ENCODE data around the gene HCN2. TPM values are rescaled to one million over a fixed set of nuclear protein-coding genes. Genes with fewer than 3 reads are reported as not detected.

Gene HCN2
- total RNA-seq, 1 experiment from 2014 or later = not detected

DNA sequence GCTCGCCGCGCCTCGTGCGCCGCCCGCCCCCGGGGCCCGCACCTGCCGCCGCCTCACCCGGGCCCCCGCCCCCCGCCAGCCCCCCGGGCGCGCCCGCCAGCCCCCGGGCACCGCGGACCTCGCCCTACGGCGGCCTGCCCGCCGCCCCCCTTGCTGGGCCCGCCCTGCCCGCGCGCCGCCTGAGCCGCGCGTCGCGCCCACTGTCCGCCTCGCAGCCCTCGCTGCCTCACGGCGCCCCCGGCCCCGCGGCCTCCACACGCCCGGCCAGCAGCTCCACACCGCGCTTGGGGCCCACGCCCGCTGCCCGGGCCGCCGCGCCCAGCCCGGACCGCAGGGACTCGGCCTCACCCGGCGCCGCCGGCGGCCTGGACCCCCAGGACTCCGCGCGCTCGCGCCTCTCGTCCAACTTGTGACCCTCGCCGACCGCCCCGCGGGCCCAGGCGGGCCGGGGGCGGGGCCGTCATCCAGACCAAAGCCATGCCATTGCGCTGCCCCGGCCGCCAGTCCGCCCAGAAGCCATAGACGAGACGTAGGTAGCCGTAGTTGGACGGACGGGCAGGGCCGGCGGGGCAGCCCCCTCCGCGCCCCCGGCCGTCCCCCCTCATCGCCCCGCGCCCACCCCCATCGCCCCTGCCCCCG, 26.5 kb downstream of the HCN2 start:
- Histone ChIP-seq H3K4me3 (ENCODE audit: low read length) (no peak overlapping the region), H3K4me2 (ENCODE audit: low read depth, low read length, poor library complexity, severe bottlenecking) (no peak overlapping the region), H3K27ac (ENCODE audit: low read length) (no peak overlapping the region), H3K9me2 (replicated peaks; ENCODE audit: insufficient read depth, low read length) (no peaks in the 10 kb centered on the region), H2AFZ (ENCODE audit: low read length) (no peak overlapping the region), H4K20me1 (ENCODE audit: insufficient read depth, low read depth, low read length) (no peaks in the 10 kb centered on the region), H3K27me3 (ENCODE audit: low read length) (no peaks in the 10 kb centered on the region), H3K79me2 (ENCODE audit: low read length) (no peaks in the 10 kb centered on the region), H3K9me3 (ENCODE audit: low read length) (no peaks in the 10 kb centered on the region), H3K9ac (ENCODE audit: low read length) (no peak overlapping the region), H3K36me3 (ENCODE audit: insufficient read depth, low read length) (no peaks in the 10 kb centered on the region; the same call in 1 of the 2 replicates), H3K4me1 (ENCODE audit: low read length) (peaks cover 5% of the 10 kb centered on the region)
- no peak for DNase-seq

DNA sequence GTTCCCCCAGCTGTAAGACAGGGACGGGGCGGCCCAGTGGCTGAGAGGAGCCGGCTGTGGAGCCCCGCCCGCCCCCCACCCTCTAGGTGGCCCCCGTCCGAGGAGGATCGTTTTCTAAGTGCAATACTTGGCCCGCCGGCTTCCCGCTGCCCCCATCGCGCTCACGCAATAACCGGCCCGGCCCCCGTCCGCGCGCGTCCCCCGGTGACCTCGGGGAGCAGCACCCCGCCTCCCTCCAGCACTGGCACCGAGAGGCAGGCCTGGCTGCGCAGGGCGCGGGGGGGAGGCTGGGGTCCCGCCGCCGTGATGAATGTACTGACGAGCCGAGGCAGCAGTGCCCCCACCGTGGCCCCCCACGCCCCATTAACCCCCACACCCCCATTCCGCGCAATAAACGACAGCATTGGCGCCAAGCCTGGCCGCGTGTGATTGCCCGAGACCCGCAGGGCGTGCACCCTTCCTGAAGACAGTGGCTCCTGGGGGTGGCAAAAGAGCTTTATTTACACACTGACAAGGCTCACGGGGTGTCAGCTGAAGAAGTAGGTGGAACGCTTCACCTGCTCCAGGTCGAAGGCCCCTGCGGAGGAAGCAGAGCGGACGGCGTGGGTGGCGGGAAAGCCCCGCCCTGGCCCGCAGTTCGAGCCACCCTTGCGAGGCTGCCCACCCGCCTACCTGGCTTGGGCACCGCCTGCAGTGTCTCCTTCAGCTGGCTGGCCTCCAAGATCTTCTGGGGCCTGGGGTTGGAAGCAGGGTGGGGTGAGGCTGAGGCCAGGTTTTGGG, 27.3 kb downstream of the HCN2 start:
- no peak overlapping the region for H3K9ac ChIP-seq (ENCODE audit: low read length)
- H3K4me2 ChIP-seq (ENCODE audit: low read depth, low read length, poor library complexity, severe bottlenecking) = no peak overlapping the region
- H3K27me3 ChIP-seq (ENCODE audit: low read length) = no peaks in the 10 kb centered on the region
- no peak overlapping the region for H3K4me3 ChIP-seq (ENCODE audit: low read length)
- H4K20me1 ChIP-seq (ENCODE audit: insufficient read depth, low read depth, low read length) = no peaks in the 10 kb centered on the region
- peaks cover 3% of the 10 kb centered on the region; the same call in 1 of the 2 replicates for H3K36me3 ChIP-seq (ENCODE audit: insufficient read depth, low read length)
- H2AFZ ChIP-seq (ENCODE audit: low read length) = no peak overlapping the region
- H3K79me2 ChIP-seq (ENCODE audit: low read length) = no peaks in the 10 kb centered on the region
- H3K4me1 ChIP-seq (ENCODE audit: low read length) = no peaks in the 10 kb centered on the region
- H3K9me2 ChIP-seq (replicated peaks; ENCODE audit: insufficient read depth, low read length) = no peaks in the 10 kb centered on the region
- H3K9me3 ChIP-seq (ENCODE audit: low read length) = no peaks in the 10 kb centered on the region
- no peak for DNase-seq
- no peak overlapping the region for H3K27ac ChIP-seq (ENCODE audit: low read length)

DNA sequence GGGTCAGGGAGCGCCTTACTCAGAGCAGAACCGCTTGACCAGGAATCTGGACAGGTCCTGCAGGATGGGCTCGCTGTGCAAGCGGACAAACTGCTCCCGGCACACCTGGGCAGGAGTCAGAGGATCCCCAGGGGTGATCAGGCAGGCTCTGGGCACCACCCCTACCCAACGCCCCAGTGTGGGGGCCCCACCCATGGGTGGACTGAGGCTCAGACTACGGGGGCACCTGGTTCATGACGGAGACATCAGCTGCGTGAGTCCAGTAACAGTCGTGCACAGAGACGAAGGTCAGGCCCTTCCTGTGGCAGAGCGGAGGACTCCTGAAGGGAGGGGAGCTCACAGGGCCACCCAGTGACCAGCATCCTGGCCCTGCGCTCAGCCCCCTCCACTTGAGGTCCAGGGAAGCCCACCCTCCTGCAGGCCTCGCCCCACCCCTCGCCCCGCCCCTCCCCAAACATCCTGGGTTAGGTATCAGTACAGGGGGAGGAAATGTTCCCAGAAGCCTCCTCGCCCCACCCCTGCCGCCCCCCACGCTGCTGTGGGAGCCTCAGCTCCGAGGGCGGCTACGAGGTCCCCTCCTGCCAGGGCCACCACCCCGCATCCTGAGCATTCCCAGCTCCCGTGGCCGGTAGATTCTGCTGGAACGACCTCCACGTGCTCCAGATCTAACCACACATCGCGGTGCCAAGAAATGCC, 28.0 kb downstream of the HCN2 start:
- no peaks in the 10 kb centered on the region for H3K9me3 ChIP-seq (ENCODE audit: low read length)

DNA sequence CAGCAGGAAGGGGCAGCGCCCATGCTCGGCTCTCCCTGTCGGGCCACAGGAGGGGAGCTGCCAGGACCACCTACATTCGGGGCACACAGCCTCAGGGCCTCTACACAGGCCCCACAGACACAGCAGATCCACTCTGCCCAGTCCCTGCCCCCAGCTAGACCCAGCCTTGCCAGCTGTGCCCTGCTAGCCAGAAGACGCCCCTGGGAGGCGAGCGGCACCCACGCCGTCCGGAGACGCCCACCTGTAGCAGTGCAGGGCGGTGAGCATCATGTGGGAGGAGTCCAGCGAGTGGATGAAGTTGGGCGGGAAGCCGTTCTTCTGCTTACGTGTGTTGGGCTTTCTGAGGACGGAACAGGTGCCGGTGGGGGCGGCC, 28.6 kb downstream of the HCN2 start:
- Histone ChIP-seq H3K4me3 (ENCODE audit: low read length) (no peak overlapping the region), H3K9me2 (replicated peaks; ENCODE audit: insufficient read depth, low read length) (no peaks in the 10 kb centered on the region), H3K4me2 (ENCODE audit: low read depth, low read length, poor library complexity, severe bottlenecking) (no peak overlapping the region), H3K79me2 (ENCODE audit: low read length) (no peaks in the 10 kb centered on the region), H3K27ac (ENCODE audit: low read length) (no peak overlapping the region), H3K9ac (ENCODE audit: low read length) (no peak overlapping the region), H2AFZ (ENCODE audit: low read length) (no peak overlapping the region), H3K4me1 (ENCODE audit: low read length) (no peaks in the 10 kb centered on the region), H3K9me3 (ENCODE audit: low read length) (no peaks in the 10 kb centered on the region), H3K27me3 (ENCODE audit: low read length) (no peaks in the 10 kb centered on the region), H4K20me1 (ENCODE audit: insufficient read depth, low read depth, low read length) (no peaks in the 10 kb centered on the region), H3K36me3 (ENCODE audit: insufficient read depth, low read length) (peaks cover 4% of the 10 kb centered on the region; the same call in 1 of the 2 replicates)
- DNase-seq = no peak

More for the DNA sequence above, 28.0 kb downstream of the HCN2 start:
- no peak overlapping the region for H2AFZ ChIP-seq (ENCODE audit: low read length)
- no peaks in the 10 kb centered on the region for H4K20me1 ChIP-seq (ENCODE audit: insufficient read depth, low read depth, low read length)
- no peak overlapping the region for H3K27ac ChIP-seq (ENCODE audit: low read length)
- DNase-seq = no peak
- no peaks in the 10 kb centered on the region for H3K4me1 ChIP-seq (ENCODE audit: low read length)
- H3K79me2 ChIP-seq (ENCODE audit: low read length) = no peaks in the 10 kb centered on the region
- no peak overlapping the region for H3K9ac ChIP-seq (ENCODE audit: low read length)
- no peaks in the 10 kb centered on the region for H3K9me2 ChIP-seq (replicated peaks; ENCODE audit: insufficient read depth, low read length)
- no peak overlapping the region for H3K4me2 ChIP-seq (ENCODE audit: low read depth, low read length, poor library complexity, severe bottlenecking)
- H3K27me3 ChIP-seq (ENCODE audit: low read length) = no peaks in the 10 kb centered on the region
- no peak overlapping the region for H3K4me3 ChIP-seq (ENCODE audit: low read length)
- peaks cover 4% of the 10 kb centered on the region; the same call in 1 of the 2 replicates for H3K36me3 ChIP-seq (ENCODE audit: insufficient read depth, low read length)

DNA sequence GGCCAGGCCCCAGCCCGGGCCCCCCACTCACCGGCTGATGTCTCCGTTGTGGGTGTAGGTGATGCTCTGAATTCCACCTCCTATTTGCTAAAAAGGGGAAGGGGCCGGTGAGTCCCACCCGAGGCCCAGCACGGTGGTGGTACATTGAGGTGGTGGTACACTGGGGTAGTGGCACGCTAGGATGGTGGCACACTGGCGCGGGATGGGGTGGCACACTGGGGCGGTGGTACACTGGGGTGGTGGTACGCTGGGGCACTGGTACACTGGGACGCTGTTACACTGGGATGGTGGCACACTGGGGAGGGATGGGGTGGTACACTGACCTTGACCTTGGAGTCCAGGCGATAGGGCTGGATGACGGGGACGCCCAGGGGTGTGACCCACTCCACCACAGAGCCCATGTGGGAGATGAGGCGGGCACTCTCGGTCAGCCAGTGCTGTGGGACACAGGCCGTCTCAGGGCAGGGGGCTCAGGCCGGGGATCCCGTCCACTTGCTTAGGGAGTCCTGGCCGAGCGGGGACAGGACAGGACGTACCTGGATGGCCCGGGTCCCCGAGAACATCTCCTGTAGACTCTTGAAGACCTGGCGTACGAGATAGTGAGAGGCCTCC, 29.1 kb downstream of the HCN2 start:
- Histone ChIP-seq H3K9me2 (replicated peaks; ENCODE audit: insufficient read depth, low read length) (no peaks in the 10 kb centered on the region), H4K20me1 (ENCODE audit: insufficient read depth, low read depth, low read length) (no peaks in the 10 kb centered on the region), H3K27ac (ENCODE audit: low read length) (no peak overlapping the region), H3K9ac (ENCODE audit: low read length) (no peak overlapping the region), H3K9me3 (ENCODE audit: low read length) (no peaks in the 10 kb centered on the region), H2AFZ (ENCODE audit: low read length) (no peak overlapping the region), H3K4me1 (ENCODE audit: low read length) (no peaks in the 10 kb centered on the region), H3K4me3 (ENCODE audit: low read length) (no peak overlapping the region), H3K4me2 (ENCODE audit: low read depth, low read length, poor library complexity, severe bottlenecking) (no peak overlapping the region), H3K27me3 (ENCODE audit: low read length) (no peaks in the 10 kb centered on the region), H3K79me2 (ENCODE audit: low read length) (no peaks in the 10 kb centered on the region), H3K36me3 (ENCODE audit: insufficient read depth, low read length) (peaks cover 5% of the 10 kb centered on the region; the same call in 1 of the 2 replicates)
- no peak for DNase-seq

DNA sequence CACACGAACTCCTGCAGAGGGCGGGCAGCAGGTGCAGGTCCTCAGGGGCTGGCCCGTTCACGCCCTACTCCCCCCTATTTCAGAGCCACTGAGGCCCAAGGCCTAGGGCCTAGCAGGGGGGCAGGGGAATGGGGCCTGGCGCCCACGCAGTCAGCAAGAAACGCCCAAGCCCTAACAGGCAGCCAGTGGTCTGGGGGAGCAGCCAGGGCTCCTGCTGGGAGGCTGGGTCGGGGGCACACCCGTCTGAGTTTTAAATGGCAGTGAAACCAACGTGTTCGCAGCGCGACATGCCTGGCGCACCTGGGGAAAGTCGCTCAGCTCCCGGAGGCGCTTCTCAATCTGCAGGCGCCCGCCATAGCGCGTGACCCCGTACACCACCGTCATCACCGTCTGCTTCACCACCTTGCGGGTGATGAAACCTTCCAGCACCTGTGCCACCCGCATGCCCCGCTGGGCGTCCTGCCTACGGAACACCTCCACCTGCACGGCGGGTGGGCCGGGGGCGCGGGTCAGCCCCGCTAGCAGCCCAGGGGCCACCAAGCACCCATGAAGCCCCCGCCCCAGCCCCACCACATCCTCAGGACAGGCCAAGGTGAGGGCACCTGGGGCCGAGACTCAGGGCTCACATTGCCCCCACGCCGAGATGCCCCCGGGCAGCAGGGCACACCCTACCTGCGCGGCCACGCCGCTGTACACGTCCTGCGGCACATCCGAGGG, 29.8 kb downstream of the HCN2 start:
- DNase-seq = no peak
- Histone ChIP-seq H3K27me3 (ENCODE audit: low read length) (no peaks in the 10 kb centered on the region), H3K4me2 (ENCODE audit: low read depth, low read length, poor library complexity, severe bottlenecking) (no peak overlapping the region), H4K20me1 (ENCODE audit: insufficient read depth, low read depth, low read length) (no peaks in the 10 kb centered on the region), H3K27ac (ENCODE audit: low read length) (no peak overlapping the region), H3K79me2 (ENCODE audit: low read length) (no peaks in the 10 kb centered on the region), H2AFZ (ENCODE audit: low read length) (no peak overlapping the region), H3K9ac (ENCODE audit: low read length) (no peak overlapping the region), H3K36me3 (ENCODE audit: insufficient read depth, low read length) (peaks cover 8% of the 10 kb centered on the region), H3K9me3 (ENCODE audit: low read length) (no peaks in the 10 kb centered on the region), H3K4me1 (ENCODE audit: low read length) (no peaks in the 10 kb centered on the region), H3K4me3 (ENCODE audit: low read length) (no peak overlapping the region), H3K9me2 (replicated peaks; ENCODE audit: insufficient read depth, low read length) (no peaks in the 10 kb centered on the region)

DNA sequence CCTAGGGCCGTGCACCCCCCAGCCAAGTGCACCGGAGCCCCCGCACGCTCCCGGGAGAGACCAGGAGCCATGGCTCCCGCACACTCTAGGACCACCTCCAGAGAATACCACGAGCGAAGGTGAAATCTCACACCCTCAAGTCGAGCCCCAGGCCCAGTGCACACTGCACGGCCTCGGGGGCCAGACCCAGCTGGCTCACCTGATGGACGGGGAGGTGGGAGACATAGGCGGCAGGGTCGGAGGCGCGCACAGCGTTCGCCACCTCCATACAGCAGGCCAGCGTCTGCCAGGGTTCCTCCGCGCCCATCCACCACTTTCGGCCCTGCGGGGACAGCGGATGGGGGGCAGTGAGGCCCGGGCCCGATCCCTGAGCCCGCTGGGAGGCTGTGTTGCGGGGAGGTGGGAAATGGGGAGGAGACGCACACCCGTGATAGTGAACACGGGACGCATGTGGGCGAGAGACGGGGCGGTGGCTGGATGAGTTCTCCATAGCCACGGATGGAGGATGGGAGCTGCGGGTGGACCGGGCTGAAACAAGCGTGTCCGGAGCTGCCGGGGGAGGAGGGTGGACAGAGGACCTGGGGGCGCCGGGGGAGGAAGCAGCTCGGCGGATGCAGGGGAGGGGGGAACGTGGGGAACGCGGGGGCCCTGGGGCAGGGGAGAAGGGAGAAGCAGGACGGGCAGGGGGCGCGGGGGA, 30.6 kb downstream of the HCN2 start:
- Histone ChIP-seq H3K27me3 (ENCODE audit: low read length) (no peaks in the 10 kb centered on the region), H2AFZ (ENCODE audit: low read length) (no peak overlapping the region), H3K79me2 (ENCODE audit: low read length) (no peaks in the 10 kb centered on the region), H3K9me3 (ENCODE audit: low read length) (no peaks in the 10 kb centered on the region), H3K36me3 (ENCODE audit: insufficient read depth, low read length) (peaks cover 8% of the 10 kb centered on the region), H3K27ac (ENCODE audit: low read length) (no peak overlapping the region), H3K9ac (ENCODE audit: low read length) (no peak overlapping the region), H3K4me1 (ENCODE audit: low read length) (no peaks in the 10 kb centered on the region), H3K4me3 (ENCODE audit: low read length) (no peak overlapping the region), H4K20me1 (ENCODE audit: insufficient read depth, low read depth, low read length) (no peaks in the 10 kb centered on the region), H3K4me2 (ENCODE audit: low read depth, low read length, poor library complexity, severe bottlenecking) (no peak overlapping the region), H3K9me2 (replicated peaks; ENCODE audit: insufficient read depth, low read length) (no peaks in the 10 kb centered on the region)
- DNase-seq = no peak

Measured in Karpas-422 (cell line).